ENCODE measurements around the gene POTEH.
"Not testable (repeated sequence)": the region's sequence is repeated elsewhere in the genome, so short reads cannot be mapped to it uniquely, and the experiment has no call there.

- not testable (repeated sequence) for TF ChIP-seq CTCF, POLR2A (IDR thresholded peaks at IDR 0.05)
These were observed 23.8 kb downstream of the POTEH start for GRCh38 chr22:15713600-15713999.
